Colon (tissue), 2 donors: ENCODE measurements around the gene TPT1.

Experiments used
- FAIRE-seq: peaks from 2 replicates; lab custom pipeline; 2012; peaks lifted over from hg19 to GRCh38; lab: Jason Lieb, UNC
- donor health status: control.
- donor health status: control.

Gene TPT1

DNA sequence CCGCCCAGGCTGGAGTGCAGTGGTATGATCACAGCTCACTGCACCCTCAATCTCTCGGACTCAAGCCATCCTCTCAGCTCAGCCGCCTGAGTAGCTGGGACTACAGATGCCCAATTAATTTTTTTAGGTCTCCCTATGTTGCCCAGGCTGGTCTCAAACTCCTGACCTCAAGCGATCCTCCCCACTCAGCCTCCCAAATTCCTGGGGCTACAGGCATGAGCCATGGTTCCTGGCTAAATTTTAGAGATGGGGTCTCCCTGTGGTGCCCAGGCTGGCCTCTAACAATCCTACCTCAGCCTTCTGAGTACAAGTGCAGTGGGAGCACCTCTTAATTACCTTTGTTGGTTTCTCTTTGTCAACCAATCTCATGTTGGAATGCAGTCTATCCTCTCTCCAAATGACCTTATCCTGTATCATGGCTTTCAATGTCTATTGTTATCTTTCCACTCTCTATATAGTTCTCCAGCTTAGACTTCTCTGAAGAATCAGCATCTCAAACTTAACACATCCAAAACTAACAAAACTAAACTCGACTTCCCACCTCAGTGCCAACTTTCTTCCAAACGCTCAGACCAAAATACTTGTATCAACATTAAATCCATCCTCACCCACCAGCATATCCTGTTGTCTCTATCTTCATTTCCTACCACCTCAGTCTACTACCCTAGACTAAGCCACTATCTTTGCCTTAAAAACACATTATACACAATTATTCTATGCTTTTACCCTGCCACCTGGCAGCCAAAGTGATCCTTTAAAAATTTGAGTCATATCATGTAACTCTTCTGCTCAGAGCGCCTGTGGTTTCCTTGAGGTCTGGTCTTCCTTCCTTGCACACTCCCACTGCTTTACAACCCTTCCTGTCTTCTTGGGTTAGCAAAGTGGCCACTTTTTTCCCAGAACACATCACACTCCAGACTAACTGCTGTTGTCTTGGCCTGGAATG is 6.7 kb downstream of the TPT1 start:
- no peak for FAIRE-seq

DNA sequence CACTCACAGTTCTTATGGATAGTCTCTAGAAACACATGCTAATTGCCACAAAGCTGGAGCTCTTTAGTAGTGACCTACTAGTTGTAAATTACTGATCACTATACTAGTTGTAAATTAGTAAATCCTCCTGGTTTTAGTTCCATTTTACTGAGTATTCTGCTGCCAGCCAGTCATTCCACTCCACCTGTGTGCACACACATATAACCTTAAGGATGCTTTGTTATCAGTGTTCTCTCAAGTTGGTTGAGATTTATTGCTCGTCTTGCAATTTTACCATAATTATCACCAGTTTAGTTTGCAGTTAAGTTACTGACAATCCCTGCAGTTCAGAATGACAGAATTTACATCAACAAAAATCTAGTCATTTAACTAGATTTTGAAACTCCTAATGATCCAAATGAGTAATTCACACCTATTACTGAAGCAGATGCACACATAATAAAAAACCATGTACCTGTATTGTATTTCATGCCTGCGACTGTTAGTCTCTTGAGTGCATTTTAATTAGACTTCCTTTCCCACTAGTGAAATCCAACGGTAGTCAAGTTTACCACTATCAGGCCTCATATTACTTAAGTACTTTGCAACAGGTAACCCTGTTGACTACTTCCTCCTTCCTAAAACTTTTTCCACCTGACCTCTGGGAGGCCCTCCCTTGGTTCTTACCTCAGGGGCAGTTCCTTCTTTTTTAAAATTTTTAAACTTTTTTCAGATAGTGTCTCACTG is 7.6 kb downstream of the TPT1 start:
- no peak for FAIRE-seq

DNA sequence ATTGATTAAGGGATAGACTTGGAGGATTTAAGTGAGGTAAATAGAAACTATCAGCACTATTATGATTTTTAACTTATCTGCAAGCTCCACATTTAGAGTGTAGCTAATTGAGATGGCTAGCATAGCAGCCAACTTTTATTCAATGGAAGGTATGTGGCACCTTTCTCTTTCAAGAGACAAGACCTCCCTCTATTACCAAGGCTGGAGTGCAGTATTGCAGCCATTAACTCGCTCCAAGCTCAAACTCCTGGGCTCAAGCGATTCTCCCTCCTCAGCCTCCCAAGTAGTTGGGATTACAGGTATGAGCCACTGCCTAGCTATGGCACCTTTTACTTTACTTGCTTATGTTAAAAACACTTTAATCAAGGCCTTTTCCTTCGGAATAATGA is 8.2 kb downstream of the TPT1 start:
- FAIRE-seq = no peak

DNA sequence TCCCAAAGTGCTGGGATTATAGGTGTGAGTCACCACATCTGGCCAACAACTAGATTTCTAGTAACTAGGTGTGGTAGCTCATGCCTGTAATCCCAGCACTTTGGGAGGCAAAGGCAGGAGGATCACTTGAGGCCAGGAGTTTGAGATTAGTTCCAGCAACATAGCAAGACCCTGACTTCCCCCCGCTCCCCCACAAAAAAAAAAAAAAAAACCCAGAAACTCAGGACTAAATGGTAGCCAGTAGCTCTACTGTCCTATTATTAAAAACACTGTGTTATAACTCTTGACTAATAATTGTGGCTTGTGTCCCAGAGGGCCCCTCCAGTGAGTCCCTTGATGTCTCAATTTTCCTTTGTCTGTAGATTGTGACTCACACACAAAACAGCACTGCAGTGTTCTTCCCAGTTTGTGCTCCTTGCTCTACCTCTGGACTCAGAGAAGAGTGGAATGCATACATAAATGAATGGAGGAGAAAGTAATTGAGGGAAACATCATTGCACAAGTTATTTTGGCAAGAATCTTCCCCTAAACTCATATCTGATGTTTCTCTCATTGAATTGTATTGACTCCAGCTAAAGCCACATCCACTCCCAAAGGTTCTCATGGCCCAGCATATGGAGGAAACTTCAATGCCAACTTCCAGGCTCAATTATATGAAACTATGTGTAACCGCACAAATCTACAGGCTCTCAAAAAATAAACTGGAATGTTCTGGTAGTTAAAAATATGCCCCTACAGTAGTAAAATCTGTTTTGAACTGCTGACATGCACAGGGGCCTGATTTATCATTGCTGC is 8.8 kb downstream of the TPT1 start:
- FAIRE-seq = no peak

DNA sequence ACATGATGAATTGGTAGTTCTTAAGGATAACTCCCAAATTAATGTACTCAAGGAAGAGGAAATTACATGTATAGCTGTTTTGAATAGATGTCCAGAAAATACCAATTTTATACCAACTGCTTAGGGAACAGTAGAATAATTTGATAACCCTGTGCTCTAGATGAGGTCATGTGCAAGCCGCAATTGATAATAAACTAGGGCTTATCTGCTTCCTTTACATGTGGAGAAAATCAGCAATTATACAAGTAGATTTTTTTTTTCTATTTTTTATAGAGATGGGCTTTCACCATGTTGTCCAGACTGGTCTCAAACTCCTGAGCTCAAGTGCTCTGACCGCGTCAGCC is 9.3 kb downstream of the TPT1 start:
- FAIRE-seq = no peak

DNA sequence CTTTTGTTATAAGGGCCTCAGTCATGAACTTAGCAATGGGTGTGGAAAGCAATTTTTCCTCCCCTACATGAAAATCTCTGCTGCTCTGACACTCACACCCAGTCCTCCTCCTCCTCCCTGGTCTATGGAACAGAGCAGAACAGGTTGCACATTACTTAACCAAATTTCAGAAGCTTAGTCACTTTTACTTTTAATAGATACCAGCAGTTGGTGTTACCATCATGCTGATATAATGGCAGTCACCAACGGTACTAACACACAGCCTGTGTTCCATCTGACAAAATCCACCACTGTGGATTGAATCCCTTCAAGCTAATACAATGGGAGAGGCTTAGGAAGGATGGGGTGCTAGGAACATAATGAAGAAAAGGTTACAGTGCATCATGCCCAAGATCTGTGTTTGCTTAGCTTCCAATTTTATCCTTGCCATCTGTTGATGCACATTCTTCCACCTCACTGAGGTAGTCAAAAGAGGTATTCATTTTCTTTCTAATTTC is 9.8 kb downstream of the TPT1 start:
- no peak for FAIRE-seq

DNA sequence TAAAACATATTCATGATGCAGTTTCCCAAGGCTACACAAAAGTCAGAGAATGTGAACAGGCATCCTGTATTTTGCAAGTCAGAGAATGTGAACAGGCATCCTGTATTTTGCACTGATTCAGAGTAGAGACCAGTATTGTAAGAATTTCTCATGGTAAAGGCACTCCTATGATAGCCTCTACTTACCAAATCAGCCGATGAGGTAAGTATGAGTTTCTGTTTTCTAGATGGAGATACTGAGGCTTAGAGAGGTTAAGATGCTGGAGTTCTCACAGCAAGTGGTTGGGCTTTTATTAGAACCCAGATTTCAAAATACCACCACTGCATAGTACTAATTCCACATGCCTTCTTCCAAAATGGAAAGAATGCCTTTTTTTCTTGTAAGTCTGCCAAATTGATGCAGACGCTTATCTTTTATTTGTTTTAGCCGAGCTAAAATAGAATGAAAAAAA is 12.3 kb downstream of the TPT1 start:
- no peak for FAIRE-seq

DNA sequence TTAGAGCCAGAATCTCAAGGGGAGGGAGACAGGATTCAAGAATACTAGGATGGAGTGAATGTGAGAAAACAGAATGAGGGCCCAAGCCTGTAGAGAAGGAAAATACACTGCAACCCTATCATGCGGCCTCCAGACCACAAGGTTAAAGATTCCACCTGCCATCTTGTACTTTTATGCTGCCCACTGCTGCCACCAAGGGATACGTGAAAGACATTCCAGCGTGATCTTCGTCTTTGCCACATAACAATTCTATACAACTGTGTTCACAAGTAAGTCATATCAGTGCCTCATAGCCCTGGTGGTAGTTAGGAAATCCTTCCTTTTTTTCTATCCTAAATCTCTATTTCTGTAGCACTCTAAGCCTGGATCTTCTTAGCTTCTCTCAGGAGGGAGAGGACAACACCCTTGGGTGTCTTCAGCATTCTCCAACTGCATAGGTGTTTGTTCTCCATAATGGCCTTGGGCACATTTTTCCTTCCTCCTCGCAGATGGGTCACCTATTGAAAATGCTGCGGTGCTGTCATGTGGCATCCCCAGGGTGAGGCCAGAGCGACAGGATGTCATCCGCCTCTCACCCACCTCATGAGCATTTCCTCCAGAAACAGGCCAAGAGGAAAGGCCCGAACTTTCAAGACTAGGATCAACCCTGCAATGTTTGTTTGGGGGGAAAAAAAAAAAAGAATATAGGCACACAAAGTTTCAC is 13.6 kb downstream of the TPT1 start:
- FAIRE-seq = no peak

DNA sequence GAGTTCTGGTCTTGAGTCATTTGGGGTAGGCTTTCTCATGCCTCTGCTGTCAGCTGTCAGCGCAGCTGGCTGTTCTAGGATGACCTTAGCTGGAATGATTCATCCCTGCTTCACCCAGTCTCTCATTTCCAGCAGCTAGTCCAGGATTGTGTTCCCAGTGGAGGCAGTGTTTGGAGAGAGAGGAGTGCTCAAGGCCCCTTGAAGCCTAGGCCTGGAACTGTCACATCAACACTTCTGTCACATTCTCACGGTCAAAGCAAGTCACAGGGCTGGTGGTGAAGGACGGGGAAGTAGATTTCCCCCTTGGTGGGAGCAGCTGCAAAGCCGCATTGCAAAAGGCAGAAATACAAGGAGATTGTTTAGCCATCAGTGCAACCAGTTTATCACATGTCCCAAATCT is 15.2 kb downstream of the TPT1 start:
- FAIRE-seq = no peak

DNA sequence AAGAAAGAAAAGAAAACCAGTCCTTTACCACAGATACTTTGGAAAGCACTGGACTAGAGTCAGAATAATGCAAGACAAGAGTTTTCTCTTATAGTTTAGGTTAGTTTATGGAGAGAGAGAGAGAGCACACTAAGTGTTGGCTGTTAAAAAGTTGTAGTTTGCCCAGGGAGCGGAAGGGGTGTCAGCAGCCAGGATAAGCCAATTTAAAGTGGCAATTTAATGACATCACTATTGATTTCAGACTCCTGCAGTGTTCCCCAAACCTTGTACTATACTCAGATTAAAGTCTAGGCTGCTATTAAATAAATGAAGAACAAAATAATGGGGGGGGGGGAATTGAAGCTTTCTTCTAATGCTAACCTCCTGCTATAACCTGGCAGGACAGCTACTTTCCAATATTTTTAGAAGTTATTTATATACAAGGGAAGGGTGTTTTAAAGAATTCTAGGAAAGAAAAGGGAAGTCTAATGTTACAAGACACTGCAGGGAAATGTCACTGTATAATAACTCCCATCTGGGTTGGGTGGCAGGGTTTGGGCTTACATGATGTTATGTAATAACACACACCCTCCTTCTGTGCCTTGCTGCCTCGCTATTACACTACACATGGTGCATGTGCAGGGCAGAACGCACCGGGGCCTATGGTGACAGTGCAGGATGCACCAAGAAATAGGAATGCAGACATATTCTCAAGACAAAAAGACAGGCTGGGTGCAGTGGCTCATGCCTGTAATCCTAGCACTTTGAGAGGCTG is 19.9 kb downstream of the TPT1 start:
- FAIRE-seq = no peak

DNA sequence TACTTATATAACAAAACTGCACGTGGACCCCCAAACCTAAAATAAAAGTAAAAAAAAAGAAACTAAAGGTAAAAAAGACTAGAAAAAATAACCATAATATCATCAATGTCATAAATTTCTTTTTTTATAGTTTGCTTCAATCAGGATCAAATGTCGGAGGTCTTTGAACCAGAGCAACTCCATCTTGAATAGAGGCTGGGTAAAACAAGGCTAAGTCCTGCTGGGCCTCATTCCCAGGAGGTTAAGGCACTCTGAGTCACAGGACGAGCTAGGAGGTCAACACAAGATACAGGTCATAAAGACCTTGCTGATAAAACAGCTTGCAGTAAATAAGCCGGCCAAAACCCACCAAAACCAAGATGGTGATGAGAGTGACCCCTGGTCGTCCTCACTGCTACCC is 24.0 kb downstream of the TPT1 start:
- FAIRE-seq = no peak

DNA sequence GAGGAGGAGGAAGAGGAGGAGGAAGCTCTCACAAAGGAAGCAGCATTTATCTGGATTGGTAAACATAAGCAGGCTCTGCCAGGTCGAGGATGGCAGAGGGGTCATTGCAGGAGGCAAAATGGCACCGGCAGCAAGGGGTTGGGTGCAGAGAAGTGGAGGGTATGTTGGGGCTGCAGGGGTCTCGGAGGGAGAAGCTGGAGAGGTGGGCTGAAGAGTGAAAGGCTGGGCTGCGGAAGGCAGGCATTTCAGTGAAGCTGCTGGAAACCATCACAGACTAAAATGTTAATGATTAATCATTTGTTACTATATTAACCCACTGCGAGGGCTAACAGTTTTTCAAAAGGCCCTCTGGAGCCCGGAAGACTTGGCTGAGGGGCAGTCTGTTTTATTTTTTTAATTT is 24.6 kb downstream of the TPT1 start:
- no peak for FAIRE-seq

DNA sequence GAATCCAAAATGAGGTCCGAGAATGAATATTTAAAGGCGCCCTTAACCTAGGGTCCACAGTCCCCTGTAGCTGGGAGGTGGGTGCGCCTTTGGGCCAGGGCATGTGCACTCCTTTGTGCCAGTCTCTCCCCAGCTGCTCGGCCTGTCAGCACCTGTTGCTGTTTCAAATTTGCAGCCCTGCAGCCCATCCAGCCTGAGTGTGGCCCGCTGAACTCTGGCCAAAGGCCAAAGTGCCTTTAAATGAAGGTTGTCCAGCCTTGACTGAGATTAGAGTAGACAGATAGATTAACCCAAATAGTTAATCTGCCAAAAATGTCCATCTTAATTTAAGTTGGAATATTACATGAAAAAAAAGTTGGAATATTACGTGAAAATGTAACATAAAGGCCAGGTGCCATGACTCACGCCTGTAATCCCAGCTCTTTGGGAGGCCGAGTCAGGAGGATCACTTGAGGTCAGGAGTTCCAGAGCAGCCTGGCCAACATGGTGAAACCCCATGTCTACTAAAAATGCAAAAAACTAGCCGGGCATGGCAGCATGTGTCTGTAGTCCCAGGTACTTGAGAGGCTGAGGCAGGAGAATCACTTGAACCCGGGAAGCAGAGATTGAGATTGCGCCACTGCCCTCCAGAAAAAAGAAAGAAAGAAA is 25.3 kb downstream of the TPT1 start:
- no peak for FAIRE-seq

DNA sequence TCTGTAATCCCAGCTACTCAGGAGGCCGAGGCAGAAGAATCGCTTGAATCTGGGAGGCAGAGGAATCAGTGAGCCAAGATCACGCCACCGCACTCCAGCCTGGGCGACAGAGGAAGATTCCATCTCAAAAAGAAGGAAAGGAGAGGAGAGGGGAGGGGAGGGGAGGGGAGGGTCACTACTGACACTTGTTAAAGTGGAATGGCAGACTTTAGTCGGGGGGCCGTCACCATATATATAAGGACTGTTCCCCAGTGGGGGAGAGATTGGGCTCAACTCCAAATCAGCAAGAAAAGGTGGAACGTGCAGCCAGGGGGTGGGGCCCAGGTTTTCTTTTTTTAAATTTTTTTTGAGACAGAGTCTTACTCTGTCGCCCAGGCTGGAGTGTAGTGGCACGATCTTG is 26.2 kb downstream of the TPT1 start:
- FAIRE-seq = no peak

DNA sequence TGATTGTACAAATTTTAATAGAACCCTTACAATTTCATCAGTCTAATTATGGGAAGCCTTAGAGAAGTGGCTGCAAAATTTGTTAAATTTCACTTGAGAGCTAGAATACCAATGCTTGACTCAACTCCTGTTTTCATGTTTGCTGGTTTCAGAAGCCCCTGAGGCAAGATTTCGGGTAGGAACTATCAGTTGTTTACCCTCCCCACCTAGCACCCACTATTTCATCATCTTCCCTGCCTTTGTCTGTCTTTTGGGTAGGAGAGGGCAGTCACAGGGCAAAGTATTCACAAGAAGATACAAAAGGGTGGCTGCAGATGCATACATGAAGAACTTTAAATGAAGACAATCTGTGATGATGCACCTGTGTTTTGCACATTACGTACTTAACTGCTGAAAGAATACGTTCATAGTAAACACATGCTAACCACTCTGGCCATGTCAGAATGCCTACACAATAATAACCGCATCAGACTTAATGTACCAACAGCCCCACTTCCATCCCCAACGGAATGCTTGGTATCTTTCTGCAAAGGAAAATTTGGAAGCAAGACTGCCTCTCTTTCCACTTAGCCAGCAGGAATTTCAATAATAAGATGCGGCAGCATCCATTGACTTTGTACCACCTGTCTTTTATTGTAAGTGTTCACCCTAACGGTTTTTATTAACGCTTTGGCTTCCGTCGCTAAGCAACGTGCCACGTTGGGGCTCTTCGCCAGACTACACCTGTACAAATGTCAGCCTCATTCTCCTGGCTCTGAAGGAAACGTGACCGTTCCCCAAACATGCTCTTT is 30.4 kb downstream of the TPT1 start:
- FAIRE-seq = no peak

DNA sequence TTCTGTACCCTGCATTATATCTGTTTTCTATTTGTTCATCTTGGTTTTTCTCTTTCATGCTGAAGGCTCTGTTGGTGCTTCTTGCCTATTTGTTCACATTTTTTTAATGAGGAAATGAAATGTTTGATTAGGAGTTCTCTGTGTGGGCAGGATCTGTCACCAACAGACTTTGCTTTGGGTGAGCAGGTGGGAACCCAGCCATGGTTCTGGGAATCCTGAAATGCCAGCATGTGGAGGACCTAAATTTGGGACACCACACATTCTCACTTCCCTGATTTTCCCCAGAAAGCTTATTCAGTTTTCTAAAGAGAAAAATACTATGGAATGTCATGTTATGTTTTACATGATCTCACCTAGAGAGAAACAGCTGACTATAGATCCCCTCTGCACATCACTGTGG is 34.0 kb downstream of the TPT1 start:
- no peak for FAIRE-seq

DNA sequence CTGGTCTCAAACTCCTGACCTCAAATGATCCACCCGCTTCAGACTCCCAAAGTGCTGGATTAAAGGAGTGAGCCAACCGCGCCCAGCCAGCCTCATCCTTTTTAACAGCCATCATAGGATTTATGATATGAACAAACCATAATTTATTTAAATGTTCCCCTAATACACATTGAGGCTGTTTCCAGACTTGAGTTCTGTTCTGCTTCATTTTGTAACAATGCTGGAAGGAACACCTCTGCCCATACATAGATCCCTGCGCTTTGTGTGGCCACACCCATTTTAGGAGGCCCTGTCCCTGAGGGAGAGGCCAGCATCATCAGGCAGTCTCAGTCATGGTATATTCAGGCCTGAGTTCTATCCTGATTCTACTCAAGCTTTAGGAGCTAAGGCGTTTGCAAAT is 35.9 kb downstream of the TPT1 start:
- FAIRE-seq = no peak

DNA sequence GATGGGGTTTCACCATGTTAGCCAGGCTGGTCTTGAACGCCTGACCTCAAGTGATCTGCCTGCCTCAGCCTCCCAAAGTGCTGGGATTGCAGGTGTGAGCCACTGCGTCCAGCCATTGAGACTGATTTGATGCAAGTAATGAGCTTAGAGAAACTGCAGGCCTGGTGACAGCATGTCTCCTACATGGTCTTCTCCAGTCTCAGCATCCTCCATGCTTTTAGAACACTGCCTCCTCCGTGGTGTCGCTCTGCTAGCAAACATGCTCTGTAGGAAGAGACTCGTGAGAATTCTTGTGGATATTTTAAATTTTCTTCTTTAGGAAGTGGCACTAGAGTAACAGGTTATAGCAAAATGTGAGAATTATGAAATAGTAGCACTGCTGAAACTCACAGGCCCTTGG is 37.1 kb downstream of the TPT1 start:
- FAIRE-seq = no peak

DNA sequence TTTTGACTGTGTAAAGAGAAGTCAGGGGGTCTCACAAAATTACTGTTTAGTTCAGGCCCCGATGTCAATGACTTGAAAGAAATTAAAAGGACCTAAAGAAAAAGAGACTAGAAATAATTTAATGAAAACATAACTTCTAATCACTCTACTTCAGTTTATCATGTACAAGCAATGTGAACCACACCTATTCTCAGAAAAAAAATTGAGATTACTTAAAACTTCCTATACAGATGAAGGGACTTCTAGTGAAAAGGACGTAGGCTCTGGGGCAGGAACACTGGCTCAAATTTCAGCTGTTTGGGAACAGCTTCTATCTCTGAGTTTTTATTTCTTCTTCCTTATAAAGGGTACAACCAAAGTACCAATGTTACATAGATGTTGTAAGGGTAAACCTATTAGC is 38.0 kb downstream of the TPT1 start:
- no peak for FAIRE-seq

DNA sequence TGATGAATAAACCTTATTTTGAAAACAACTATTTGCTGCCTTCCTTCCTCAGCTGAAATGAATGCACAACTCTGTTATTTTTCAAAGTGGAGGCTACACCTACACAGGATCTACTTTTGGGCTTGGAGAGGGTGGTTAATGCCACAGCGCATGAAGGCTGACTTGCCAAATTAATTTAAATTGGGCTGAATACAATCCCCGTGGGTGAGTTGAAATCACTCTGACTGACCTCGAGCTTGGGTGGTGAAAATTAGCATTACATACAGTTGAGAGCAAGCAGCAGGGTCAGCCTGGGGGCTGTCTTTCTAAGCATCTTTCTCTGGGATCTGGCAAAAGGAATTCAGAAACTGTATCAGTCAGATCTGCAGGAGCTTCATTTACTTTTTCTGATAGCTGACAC is 38.5 kb downstream of the TPT1 start:
- FAIRE-seq = no peak
